ENCODE results near the gene TCL1B. TPM values are rescaled to one million over a fixed set of nuclear protein-coding genes. Genes with fewer than 3 reads are reported as not detected.

The TCL1B gene
- total RNA-seq, 1 donor from 2014 or later: not detected

Other genes starting within 250 kb of the TCL1B start
- gene SYNE3, start 169.8 kb upstream of the TCL1B start, total RNA-seq: 9.5 TPM
- gene GLRX5, start 151.4 kb upstream of the TCL1B start, total RNA-seq: 38.6 TPM
- gene TCL1A, start 27.7 kb downstream of the TCL1B start, total RNA-seq: 0.14 TPM
- gene TUNAR, start 190.4 kb downstream of the TCL1B start, total RNA-seq: not detected